HG02759 (cell line): ENCODE measurements around the gene CFAP58.

Experiments used
- ATAC-seq: cut with Tn5 transposase; IDR thresholded peaks from one replicate; pipeline ENCODE4 v1.9.1; 2021; ENCODE audit warnings: mild to moderate bottlenecking, moderate library complexity; ENCODE audit not compliant: unreplicated experiment

The CFAP58 gene

DNA sequence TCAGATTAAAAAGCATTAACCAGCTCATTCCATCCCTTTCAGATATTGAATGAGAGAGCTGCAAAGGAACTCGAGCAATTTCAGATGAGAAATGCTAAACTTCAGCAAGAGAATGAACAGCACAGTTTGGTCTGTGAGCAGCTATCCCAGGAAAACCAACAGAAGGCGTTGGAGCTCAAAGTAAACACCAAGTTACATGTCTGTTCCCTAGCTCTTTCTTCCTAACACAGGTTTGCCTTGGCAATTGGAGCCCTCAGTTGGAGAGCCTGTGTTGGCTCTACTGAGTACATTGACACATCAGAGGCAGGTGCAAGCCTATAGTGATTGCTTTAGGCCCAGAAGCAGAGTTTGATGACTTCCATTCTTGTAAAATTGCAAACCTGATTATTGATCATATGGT, 14.7 kb downstream of the CFAP58 start:
- no peak for ATAC-seq

- no peak for ATAC-seq
These were observed 18.1 kb downstream of the CFAP58 start for GRCh38 chr10:104371753-104372152.

- no peak for ATAC-seq
These were observed 21.0 kb downstream of the CFAP58 start for GRCh38 chr10:104374591-104374990.

GRCh38 chr10:104376784-104377300, 23.2 kb downstream of the CFAP58 start:
- ATAC-seq = no peak

DNA sequence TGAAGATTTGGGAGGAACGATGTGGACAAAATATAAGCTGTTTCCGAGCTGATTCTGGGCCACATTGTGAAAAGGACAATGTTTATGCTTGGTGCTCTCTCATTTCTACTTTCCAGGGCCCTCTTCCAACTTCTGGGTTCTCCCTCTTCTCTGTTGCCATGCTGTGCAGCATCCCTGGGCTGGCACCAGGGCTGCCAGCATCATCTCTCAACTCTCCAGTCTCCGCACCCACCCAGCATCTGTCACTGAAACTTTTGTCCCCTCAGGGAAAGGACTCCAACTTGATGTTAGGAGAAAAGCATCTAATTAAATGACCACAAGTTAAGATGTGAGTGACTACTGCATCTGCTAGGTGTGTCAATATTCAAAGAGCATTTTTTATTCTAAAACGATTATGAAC, 26.7 kb downstream of the CFAP58 start:
- ATAC-seq = no peak

DNA sequence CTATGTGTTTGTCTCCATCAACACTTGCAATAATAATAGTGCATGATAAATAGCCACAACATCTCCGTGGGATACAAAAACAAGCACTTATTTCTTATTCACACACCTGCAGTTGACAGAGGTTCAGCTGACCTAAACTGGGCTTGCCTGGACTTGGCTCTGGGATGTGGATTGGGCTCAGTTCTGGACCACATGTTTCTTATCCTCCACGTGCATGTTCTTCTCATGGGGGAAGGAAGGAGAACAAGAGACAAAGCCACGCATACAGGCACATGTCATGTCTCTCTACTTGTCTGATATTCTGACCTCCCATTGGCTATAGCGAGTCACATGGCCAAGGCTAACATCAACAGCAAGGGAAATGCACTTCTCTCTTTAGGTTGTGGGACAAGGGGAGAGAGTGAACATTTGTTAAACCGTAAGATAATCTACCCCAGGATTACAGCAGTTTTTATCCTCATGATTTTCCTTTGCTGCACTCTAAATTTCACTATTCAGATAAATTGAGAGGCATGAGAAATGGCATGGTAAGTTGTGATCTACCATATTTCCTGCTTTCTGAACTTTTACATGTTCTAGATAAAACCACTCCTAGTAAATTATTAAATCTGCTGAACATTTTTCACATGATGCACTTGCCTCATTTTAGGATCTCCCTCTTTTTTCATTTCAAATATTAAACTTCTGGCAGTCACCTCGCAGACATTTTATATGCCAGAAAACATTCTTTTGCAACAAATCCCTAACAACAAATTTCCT, 33.7 kb downstream of the CFAP58 start:
- ATAC-seq = peak; percentile 81

- ATAC-seq = no peak
These were observed 35.2 kb downstream of the CFAP58 start for GRCh38 chr10:104388830-104389229.

GRCh38 chr10:104391150-104391968, 37.7 kb downstream of the CFAP58 start:
- no peak for ATAC-seq

- ATAC-seq = no peak
These were observed 38.3 kb downstream of the CFAP58 start for GRCh38 chr10:104391969-104392296.

DNA sequence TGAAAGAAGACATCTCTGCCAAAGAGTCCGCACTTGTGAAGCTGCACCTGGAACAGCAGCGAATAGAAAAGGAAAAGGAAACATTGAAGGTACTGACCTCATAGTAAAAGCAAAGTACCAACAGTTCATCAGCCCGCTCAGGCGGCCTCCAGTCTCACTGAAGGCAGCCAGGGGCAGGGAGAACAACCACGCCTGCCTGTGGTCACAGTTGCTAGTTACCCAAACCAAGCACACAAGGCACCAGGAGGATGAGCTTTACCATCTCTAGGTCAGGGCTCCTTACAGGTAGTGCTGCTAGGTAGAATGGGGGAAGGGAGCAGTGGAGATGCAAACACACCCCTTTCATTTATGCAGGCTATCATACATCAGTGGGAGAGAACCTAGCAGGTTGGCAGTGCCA, 39.8 kb downstream of the CFAP58 start:
- ATAC-seq = no peak

GRCh38 chr10:104396581-104396980, 42.9 kb downstream of the CFAP58 start:
- no peak for ATAC-seq

DNA sequence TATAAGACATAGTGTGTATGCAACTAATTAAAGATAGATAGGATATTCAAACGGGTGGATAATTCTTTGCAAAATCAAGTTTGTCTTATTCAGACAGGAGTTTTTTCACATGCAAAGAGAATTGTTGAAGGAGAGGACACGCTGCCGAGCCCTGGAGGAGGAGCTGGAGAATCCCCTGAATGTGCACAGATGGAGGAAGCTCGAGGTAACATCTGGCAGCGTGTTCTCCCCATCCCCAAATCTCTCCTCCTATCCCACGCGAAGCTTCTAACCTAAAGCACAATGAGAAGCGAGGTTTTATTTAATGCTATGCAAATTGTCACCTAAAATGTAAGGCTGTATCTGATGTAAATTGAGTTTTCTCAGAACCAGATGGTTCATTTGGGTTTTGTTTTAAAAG, 50.0 kb downstream of the CFAP58 start:
- ATAC-seq = no peak

DNA sequence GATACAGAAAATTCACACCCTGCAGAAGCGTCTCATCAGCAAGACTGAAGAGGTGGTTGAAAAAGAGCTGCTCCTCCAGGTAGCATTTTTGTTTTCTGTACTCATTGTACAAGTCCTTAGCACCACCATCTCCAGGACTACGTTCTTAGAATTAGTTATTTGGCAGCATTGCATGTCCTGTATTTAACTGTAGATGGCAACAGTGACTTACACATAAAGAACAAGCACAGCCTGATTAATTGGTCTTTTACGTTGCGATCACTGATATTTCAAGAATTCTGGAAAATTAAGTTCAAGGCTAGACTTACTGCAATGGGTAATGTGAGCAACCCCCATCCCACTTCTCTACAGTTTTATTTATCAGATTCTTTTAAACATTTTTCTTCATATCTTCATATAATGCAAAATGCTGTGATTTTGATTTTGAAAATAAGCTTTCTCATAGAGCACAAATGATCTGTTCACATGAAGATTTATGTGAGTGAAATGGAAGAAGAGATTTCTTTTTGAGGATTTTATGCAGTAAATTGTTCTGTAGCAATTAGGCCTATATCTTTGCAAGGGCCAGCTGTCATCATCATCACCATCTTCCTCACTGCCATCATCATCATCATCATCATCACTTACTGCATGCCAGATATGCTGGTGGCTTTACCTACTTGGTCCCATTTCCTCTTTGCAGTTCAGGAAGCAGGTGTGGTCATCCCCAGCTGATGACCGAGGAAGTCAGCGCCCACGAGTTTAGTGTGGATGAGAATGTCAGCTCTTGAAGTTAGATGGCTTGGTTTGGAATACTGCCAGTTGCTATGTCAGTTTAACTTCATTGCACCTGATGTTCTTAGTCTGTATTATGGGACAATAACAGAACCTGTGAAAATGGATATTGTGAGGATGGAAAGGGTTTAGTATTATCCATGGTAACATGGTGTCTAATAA, 53.4 kb downstream of the CFAP58 start:
- ATAC-seq = no peak

GRCh38 chr10:104413528-104413927, 59.9 kb downstream of the CFAP58 start:
- ATAC-seq = no peak

DNA sequence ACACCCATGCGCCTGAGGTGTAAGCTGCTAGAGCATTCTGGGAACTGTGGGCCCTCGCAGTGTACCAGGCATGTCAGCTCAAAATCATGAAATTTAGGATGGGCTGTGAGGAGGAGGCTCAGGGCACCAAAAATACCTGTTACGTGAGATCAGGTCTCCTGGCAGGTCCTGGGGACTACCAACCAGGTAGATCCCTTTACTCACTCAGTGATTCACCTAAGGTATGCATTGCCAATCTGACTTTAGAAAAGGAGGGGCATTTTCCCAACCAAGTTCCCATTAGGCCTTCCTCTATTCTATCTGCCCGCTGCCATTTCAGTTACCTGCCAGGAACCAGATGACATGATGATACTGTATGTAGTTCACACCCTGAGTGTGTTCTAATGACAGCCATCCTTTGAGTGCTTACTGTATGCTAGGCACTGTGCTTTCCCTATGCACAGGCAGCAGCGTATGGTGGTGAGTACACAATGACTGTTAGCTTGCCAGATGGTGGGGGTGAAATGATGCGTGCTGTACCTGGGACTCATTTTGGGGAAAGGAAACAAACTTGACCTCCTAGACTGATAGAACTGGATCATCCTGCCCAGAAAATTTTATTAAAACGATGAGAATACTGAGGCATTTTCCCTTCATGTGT, 62.0 kb downstream of the CFAP58 start:
- ATAC-seq = no peak

DNA sequence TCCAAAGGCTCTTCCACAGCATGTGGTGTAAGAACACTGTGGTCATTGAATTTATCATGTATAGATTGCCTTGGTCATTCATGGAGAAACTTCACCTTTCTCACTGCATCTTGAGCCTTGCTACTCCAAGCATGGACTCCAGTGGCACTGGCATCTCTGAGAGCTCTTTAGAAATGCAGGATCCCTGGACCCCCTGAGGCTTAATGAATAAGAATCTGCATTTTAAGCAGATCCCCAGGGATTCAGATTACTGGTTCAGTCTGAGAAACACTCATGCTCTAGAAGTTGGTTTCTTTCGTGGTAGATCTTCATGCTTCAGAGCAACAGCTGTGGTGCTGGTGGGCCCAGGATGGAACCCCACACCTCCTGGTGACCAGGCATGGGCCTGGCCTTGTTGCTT, 63.2 kb downstream of the CFAP58 start:
- no peak for ATAC-seq

DNA sequence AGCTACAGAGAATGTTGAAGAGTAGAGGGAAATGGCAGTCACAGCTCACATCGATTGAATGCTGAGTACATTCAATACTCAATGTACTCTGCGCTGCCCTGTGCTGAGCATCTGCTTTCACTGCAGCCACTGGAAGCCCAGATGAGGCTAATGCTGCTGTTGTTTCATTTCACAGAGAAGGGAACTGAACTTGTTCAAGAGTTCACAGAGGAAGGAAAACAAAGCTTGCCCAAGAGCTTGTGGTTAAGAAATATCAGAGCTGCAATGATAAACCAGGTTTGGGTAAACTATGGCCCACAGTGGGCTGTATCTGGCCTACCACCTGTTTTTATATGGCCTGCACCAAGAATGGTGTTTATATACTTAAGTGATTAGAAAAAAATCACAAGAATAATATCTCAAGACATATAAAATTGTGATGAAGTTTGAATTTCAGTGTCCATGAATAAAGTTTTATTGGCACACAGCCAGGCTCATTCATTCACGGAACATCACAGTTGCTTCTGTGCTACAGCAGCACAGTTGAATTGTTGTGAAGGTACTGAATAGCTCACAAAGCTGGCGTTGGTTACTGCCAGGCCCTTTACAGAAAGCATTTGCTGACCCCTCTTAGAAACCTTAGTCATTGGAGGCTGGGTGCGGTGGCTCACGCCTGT, 64.1 kb downstream of the CFAP58 start:
- ATAC-seq = no peak

DNA sequence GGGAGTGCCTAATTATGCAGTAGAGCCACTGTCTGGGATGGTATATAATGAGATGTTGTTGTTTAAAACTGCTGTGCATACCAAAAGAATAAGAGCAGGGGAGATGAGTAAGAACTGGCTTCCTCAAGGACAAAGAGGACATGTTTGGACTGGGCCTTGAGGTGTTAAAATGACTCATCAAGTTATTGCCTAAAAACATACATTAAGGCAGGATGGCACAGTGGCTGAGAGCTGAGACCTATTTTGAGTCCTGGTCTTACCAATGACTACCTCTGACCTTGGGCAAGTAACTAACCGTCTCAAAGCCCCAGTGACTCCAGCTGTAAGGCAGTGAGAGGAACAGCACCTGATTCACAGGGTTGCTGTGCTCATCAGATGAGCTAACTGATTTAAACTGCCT, 71.1 kb downstream of the CFAP58 start:
- ATAC-seq = peak; percentile 97

DNA sequence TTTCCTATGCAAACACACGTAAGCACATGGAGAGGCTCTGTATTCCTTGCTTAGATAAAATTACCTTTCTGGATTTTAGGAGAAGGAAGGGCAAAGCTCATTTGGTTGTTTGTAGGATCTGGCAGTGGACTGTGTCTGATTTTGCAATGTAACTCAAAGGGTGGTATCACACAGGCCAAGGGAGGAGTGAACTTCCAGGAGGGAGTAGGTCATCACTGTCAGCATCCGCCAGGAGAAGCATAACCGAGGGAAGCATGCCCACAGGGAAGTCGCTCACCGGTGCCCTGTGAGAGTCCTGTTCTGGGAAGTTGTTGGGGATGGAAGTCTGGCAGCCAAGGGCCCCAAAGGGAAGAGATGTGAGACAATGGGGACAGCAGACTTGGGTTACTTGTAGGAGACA, 74.4 kb downstream of the CFAP58 start:
- no peak for ATAC-seq

GRCh38 chr10:104429846-104430245, 76.2 kb downstream of the CFAP58 start:
- ATAC-seq = no peak
